LHCN-M2 (cell line): ENCODE measurements around the gene GJB2. TPM values are rescaled to one million over a fixed set of nuclear protein-coding genes. Genes with fewer than 3 reads are reported as not detected.
"Not testable (repeated sequence)": the region's sequence is repeated elsewhere in the genome, so short reads cannot be mapped to it uniquely, and the experiment has no call there.

Experiments
- DNase-seq: peaks from one replicate; pipeline ENCODE4 v3.0.0-alpha.2; 2012; ENCODE audit warnings: low read depth
- total RNA-seq: library from RNA; depleted of rRNA; stranded (reverse); fragments of >200 nt; gene quantifications from 2 replicates; pipeline ENCODE4 v1.2.3, GENCODE V29; 2014

GJB2 gene
- total RNA-seq, 1 experiment from 2014 or later: 0.11 TPM

DNA sequence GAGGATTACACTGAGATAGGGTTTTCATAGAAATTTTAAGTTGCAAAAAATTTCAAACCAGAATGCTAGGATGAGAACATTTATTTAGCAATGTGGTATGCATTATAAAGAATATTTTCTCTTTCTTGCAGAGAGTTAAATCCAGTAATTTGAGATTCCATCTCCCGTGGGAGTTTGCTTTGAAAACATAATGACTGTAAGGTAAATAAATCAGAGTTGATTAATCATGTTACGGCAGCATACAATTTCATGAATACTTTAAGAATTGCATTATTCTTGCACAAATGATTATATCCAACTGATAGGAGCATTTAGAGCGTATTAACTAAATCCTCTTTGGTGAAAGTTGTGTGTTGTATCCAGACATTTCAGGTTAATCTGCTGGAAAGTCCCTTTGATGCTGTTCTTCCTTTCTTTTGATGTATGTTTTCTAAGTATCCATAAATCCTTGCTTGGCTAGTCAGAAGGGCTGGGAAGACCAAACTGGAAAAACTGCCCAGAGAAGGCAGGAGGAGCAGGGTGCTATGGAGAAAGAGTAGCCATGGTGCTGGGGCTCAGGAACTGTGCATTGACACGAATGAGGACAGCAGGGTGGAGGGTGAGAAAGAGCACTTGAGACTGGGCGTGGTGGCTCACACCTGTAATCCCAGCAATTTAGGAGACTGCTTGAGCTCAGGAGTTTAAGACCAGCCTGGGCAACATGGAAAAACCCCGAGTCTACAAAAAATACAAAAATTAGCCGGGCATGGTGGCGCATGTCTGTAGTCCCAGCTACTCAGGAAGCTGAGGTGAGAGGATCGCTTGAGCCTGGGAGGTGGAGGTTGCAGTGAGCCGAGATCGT, 27.1 kb downstream of the GJB2 start:
- DNase-seq: no peak

DNA sequence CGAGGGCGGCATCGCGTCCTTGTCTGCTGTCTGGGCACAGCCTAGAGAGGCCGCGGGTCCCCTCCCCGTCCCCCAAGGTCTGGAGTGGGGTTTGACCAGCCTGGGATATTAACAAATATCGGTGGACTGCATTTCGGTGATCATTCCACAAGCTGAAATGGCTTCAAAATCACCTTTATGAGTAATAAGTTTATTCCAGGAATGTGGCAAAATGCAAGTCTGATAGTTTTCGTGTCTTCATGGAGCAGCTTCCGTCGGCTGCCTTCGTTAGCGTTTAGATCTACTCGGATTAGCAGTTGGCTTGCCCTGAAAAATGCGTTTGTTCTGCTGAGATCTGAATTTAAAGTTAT, 30.8 kb downstream of the GJB2 start:
- no peak for DNase-seq

DNA sequence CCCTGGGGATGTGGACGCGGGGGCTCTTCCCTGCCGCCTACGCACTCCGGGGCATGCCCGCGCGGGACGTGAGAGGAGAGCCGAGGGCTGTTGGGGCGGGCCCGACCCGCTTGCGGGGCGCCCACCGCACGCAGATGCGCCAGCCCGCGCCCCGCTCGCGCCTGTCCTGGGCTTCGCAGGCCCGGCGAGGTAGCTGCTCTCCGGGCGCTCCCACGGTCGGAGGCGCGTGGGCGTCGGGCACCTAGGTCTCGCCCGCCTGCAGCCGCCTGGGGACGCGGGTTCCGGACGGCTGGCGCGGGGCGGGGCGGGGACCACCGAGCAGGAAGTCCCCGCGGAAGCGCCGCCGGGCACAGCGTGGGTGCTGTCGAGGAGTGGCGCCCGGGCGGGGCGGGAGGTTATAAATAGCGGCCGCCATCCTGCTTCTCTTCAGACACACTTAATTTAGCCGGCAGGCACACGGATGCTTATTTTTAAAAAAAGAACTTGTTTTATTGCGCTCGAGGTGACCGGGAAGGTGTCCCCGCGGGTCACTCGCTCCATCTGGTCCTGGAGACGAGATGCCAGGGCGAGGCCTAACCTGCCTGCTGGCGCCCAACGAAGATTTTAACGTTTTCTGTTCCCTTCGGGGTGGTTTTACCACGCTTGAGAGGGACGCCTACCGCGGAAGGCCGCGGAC, 31.3 kb downstream of the GJB2 start:
- DNase-seq: no peak

DNA sequence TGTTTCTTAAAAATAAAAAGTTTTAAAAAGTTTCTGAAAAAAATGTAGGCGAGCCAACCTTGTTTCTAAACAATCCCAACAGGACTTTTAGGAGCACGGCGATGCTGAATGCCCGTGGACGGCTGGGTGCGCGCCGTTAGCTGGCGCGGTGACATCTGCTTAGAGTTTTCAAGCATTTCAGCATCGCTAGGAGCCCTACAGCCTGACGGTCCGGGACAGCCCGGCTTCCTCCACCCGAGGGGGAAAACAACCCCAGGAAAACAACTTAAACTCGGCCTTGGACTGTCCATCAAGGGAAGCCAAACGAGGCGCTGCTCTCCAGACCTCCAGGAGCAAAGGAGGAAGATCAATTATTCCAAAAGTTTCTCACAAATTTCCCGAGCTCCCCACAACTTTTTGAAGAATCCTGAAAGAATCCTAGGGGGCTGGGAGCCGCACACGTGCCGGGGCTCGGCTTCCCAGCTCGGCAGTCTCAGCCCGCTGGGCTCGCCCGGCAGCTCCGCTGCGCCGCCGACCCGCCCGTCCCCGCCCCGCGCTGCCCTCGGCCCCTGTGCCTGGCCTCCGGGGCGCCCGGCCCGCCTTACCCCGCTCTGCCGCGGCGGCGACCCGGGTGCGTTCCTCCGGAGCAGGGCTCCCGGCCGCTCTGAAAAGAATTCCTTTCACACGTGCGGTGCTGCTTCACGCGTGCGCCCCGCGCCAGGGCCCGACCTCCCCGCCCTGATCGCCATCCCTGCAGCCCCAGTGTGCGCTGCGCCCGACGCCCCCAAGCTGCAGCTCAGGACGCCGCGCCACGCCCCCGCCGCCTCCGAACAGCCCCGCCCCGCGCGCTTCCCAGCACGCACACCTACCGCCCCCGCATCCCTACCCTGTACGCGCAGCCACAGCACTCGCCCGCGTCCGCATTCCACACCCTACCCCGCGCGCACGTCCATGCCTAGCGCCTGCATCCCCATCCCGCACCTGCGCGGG, 32.1 kb downstream of the GJB2 start, which contains the start of gene GJA3:
GJA3 (minus strand) TSS at position 747 of the 969 bp plus-strand sequence. CDS start 17,764 bp downstream, outside the sequence.
- DNase-seq: peak; percentile 17

DNA sequence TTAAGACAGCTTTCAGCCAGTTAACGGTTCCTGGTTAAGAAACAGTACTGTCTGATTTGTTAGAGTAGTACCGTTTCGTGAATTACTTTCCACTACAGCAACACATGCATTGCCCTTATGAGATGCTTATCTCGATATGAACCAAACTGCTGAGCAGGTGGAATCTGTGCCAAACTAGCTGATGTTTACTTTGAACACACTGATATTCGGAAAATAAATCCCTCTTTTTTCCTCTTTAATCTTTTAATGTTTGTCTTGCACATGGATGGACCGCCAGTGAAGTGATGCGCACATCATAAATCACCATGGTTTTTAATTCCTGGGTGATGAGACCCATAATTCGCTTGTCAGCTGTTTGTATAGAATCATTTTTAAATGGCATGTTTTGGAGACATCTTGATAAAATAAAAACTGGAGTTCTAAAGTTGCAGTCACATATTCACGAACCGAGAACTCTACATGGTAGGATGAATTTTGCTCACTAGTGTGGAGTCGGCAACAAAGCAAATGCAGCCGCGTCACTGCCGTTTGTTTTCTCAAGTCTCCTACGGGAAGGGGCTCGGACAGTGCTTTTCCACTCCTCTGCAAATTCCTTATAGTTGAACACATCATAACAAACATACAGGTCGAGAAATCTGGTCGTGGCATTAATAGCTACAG, 33.0 kb downstream of the GJB2 start:
- DNase-seq: no peak

DNA sequence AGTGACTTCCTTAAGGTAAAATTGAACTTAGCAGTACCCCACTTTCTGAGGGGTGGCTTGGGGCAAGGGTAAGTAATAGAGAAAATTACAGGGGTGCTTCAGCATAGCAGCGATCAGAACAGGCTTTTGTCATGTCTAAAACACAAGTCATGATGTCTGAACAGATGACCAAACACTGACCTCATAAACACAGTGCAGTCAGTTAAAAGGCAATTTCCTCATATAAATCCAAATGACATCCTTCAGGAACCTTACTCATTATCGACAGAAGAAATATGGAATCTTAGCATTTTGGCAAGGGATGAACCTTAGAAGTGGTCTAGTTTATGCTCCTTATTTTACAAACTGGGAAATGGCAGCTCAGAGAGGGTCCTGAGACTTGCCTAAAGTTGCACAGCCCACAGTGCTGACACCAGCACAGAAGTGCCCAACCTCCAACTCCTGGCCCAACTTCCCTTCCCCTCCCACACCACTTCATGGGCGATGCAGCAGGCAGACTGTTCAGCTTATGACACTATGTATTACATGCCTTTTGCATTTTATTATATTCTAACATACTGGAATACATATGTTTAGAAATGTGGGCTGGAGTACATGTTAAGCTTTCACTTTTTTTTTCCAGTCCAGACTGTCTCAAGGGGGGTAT, 35.5 kb downstream of the GJB2 start:
- no peak for DNase-seq

DNA sequence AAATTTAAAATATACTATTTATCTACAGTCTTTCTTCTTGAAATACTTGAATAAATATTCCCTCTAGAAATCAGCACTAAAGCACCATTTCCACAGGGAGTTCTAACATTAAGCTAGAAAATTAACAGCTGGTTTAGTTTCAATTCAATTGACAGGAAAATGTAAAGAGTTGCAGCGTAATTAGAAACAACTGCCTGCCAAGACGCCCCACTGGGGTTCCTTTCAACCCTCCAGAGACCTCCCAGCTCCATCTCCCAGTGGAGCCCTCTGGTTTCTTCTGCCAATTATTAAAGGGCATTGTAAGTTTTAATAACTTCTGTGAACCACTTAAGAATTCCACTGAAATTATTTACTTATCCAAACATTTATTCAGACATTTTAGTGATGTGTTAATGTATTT, 36.0 kb downstream of the GJB2 start:
- DNase-seq: no peak

DNA sequence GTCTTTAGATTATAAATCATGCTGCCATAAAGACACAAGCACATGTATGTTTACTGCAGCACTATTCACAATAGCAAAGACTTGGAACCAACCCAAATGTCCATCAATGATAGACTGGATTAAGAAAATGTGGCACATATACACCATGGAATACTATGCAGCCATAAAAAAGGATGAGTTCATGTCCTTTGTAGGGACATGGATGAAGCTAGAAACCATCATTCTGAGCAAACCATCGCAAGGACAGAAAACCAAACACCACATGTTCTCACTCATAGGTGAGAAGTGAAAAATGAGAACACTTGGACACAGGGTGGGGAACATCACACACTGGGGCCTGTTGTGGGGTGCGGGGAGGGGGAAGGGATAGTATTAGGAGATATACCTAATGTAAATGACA, 39.4 kb downstream of the GJB2 start:
- not testable (repeated sequence) for DNase-seq

DNA sequence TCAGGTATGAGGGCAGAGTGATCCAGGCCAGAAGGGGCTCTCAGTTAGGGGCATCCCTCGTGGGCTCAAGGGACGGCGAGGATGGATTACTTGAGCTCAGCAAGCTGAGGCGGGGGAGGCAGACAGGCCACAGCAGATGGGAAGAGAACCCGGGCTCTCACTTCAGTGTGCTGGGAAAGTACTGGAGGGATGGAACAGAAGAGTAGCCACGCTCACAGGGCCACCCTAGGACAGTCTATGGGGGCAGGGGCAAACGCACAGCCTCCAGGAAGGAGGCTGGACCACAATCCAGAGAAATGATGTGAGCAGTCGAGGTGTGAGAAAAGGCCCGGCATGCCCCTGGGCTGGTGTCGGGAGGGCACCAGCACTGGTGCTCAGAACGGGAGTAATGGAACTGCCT, 41.1 kb downstream of the GJB2 start:
- DNase-seq: no peak

DNA sequence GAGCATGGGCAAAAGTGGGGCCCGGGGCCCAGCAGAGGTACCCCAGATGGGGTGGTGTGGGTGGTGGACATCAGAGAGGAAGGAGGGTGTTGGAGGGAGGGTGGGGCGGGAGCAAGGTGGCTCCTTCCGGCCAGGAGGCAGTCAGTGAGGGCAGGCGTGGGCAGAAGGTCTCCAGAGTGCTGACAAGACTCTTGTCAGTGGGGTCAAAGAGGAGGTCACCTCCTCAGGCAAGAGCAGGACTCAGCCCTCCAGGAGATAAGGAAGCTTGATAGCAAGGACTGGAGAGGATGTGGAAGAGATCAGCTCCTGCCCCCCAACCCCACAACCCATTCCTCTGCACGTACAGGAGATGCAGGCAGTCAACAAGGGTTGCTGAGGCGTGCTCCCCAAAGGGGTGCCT, 41.7 kb downstream of the GJB2 start:
- no peak for DNase-seq

DNA sequence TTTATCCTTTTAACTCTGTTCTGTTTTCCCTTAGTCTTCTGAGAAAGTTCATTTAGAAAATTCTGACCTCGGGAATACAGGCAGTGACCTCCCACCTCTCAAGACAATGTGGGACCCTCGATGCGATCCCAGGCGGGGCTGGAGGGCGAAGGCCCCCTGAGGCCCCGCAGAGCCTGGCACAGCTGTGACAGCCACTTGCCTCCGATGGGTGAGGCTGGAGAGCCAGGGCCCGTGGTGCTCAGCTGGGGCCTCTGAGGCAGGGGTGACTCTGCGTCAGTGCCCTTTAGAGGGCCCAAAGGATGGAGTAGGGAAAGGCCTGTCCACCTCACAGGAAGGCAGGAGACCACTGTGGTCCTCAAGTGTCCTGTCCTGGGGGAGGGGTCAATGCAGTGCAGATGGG, 42.2 kb downstream of the GJB2 start:
- no peak for DNase-seq

DNA sequence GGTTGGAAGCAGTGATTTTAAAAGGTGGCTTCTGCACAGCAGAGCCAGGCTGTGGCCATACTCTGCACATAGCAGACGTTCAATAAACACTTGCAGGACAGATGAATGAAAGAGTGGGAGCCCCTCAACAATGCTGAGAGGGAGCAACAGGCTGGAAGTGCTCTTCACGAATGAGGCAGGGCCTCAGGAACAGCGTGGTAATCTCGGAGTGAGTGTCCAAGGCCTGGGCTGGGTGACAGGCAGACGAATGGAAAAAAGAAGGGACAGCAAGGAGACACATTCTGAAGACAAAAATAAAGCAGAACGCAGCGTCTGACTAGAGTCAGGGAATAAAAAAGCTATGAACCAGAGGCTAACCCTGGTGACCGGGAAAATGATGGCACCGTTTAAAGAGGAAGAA, 43.0 kb downstream of the GJB2 start:
- DNase-seq: no peak

DNA sequence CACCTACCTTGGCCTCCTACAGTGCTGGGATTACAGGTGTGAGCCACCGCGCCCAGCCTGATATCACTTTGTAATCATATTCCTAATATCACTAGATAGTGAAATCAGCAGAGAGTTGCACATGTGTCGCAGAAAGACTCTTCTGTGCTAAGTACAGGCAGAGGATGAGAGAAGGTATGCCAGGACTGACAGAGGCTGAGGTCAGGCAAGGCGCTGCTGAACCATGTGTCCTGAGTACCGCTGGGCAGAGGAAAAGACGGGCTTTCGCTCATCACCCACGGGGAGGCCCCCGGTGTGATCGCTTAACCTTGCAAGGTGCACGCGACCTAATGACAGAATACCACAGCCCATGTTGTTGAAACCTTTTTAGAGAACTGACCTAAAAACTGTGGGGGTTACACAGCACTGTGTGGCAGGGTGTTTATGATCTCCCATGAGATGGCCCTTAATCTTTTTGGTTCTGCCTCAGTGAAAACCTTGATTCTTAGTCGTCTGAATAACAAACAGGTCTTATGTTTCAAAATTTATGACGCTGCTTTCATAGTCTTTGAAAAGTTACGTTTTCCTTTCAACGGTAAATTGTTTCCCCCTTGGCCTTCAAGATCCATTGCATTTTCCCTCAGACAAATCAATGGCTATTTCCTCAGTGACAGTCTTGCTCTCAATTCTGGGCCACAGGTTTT, 44.1 kb downstream of the GJB2 start:
- no peak for DNase-seq

DNA sequence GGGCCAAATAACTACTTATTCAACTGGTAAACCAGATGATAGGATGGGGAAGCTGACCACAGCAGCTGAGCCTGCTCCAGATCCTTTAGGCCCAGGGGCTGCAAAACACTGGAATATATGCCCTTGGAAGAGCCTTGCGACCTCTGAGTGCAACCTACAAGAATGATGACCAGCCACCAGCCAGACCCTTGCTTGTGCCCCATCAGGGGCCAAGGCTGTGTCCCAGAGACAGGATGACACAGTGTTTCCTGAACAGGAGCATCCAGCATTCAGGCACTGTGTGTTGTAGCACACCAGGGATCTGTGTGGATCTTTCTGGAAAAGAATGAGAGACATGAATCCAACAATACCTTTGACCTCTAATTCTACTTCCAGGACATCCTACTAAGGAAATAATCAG, 46.4 kb downstream of the GJB2 start:
- DNase-seq: no peak

DNA sequence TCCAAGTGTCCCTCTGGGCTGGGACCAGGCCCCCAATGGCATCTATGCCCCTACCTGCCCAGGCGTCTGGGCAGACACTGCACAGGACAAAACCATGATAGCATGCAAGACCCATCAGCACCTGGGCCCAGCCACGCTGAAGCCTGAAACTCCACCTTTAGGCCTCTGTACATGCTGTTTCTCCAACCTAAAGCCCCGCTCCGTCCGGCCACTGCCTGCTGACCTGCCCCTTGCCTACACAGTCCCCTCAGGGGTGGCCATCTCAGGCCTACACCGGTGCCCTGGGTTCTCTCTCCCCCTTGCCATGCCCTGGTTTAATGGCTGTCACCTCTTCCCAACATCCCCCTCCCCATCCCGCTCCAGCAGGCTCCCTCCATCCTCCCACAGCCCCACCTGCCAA, 47.2 kb downstream of the GJB2 start:
- DNase-seq: no peak

DNA sequence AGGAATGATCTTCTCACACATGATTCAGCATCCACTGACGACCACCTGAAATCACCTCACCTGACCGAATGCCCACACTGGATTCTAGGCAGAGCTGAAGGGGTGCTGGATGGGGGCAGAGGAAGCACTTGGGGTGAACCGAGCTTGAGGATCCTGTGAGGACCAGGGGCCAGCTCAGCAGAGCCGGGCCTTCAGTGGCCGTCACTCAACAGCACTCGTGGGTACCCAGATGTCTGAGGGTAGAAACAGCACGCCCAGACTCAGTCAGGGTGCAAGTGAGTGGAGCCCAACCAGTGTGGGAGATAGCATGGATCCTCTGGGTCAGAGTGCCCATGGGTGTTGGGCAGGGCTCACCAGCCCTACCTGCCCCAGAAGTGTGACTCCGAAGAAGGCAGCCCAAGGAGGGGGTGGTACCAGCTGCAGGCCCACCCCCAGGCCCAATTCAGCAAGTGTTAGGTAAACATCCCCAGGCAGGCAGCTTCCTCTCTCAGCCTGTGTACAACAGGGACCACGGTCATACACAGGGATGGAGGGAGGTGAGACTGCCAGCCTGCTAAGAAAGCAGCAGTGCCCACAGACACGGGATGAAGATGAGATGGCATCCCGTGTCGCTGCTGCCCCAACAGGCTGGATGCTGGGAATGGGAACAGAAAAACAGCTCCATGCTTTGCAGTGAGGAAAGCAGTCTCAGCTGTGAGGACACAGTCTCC, 48.4 kb downstream of the GJB2 start:
- no peak for DNase-seq

DNA sequence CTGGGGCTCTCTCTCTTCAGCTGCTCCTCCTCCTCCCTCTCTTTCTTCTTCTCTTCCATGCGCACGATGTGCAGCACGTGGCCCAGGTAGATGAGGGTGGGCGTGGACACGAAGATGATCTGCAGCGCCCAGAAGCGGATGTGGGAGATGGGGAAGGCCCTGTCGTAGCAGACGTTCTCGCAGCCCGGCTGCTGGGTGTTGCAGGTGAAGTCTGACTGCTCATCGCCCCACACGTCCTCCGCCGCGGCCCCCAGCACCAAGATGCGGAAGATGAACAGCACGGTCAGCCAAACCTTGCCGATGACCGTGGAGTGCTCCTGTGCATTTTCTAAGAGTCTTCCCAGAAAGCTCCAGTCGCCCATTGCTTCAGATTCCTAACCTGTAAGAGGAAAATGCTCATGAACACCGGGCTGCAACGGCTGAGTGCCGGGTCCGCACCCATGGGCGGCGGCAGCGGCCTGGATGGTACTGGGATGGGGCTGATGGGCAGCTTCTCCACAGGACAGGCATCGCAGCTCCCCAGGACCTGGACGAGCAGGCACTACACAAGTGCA, 49.7 kb downstream of the GJB2 start:
- DNase-seq: no peak

DNA sequence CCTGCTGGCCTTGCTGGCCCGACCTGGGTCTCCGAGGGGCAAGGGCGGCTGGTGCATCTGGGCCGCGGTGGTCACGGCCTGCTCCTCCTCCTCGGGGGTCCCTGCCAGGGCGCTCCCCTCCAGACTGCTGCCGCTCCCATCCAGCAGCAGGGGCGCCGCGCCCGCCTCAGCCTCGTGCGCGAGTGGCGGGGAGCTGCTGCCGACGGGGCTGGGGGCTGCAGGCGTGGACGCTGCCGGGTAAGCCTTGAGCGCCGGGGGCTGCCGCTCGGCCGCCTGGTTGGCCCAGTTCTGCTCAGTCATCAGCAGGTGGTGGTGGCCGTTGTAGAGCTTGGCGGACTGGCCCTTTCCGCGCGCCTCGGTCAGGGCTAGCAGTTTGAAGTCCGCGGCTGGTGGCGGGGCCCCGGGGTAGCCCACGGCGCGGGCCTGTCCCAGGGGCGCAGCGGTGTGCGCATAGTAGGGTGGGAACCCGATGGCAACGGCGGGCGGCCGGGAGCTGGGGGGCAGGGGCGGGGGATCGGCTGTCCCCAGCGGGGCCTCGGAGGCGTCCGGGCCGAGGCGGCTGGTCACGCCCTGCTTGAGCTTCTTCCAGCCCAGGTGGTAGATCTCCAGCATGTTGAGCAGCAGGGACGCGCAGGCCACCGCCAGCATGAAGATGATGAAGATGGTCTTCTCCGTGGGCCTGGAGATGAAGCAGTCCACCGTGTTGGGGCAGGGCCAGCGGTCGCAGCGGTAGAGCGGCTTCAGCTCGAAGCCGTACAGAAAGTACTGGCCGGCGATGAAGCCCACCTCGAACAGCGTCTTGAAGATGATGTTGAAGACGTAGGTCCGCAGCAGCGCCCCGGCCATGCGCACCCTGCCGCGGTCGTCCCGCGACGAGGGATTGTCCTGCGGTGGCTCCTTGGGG, 50.5 kb downstream of the GJB2 start:
- no peak for DNase-seq
